Spleen (tissue), 11 donors: ENCODE results near the gene ZMIZ1. TPM values are rescaled to one million over a fixed set of nuclear protein-coding genes. Genes with fewer than 3 reads are reported as not detected.

Source experiments
- DNase-seq: peaks from one replicate; pipeline ENCODE4 v3.0.0-alpha.2; 2020
- H3K27ac ChIP-seq, 8 donors: fragments of 200-600 bp; sonication (generic) in 7 of 8; 1 replicate in 4 of 8; 2 replicates in 4 of 8; pipeline versions ENCODE4 v1.5.0 to v1.8.0; 2016 to 2021; ENCODE audit warnings: inconsistent platforms in 4 of 8, mild to moderate bottlenecking in 4 of 8, moderate library complexity in 1 of 8
- H3K27me3 ChIP-seq, 7 donors: fragments of 200-600 bp; sonication (generic) in 6 of 7; replicated peaks in 1 of 7; 1 replicate in 4 of 7; 2 replicates in 3 of 7; pipeline versions ENCODE4 v1.5.0 to v1.8.0; 2016 to 2021; ENCODE audit warnings: inconsistent platforms in 3 of 7, mild to moderate bottlenecking in 1 of 7
- H3K36me3 ChIP-seq, 6 donors: fragments of 200-600 bp; sonication (generic) in 5 of 6; 1 replicate in 4 of 6; 2 replicates in 2 of 6; pipeline versions ENCODE4 v1.5.0 to v1.8.0; 2016 to 2021; ENCODE audit warnings: inconsistent platforms in 2 of 6
- H3K4me1 ChIP-seq, 6 donors: fragments of 200-600 bp; sonication (generic) in 5 of 6; 1 replicate in 3 of 6; 2 replicates in 3 of 6; pipeline versions ENCODE4 v1.5.0 to v1.8.0; 2016 to 2021; ENCODE audit warnings: inconsistent platforms in 3 of 6
- H3K4me3 ChIP-seq, 8 donors: fragments of 200-600 bp; sonication (generic) in 7 of 8; 1 replicate in 4 of 8; 2 replicates in 4 of 8; pipeline versions ENCODE4 v1.5.0 to v1.8.0; 2016 to 2021; ENCODE audit warnings: inconsistent platforms in 4 of 8, mild to moderate bottlenecking in 4 of 8, moderate library complexity in 2 of 8
- H3K9me3 ChIP-seq, 8 donors: fragments of 200-600 bp; sonication (generic) in 7 of 8; 1 replicate in 4 of 8; 2 replicates in 4 of 8; pipeline versions ENCODE4 v1.5.0 to v1.8.0; 2016 to 2021; ENCODE audit warnings: inconsistent platforms in 4 of 8
- CTCF ChIP-seq, 11 experiments: fragments of 200-600 bp in 7 of 11; fragments of 450-650 bp in 4 of 11; sonication (generic) in 4 of 11; IDR thresholded peaks in 8 of 11; conservative IDR thresholded peaks in 3 of 11; 1 replicate in 7 of 11; 2 replicates in 4 of 11; pipeline versions ENCODE4 v1.4.0 to v1.8.0; 2016 to 2021; ENCODE audit warnings: antibody characterized with exemption in 11 of 11, inconsistent platforms in 4 of 11, mild to moderate bottlenecking in 1 of 11
- POLR2A ChIP-seq, 3 donors: fragments of 450-650 bp; IDR thresholded peaks; one replicate each; pipeline ENCODE4 v1.5.1; 2017; ENCODE audit warnings: antibody characterized with exemption in 3 of 3, mild to moderate bottlenecking in 1 of 3
- POLR2AphosphoS5 ChIP-seq, 3 donors: sonication (generic); formaldehyde crosslinking; IDR thresholded peaks; one replicate each; pipeline ENCODE4 v1.5.1; 2017; ENCODE audit warnings: antibody characterized with exemption in 3 of 3
- WGBS, 5 donors: extraction: QIAGEN DNeasy Blood & Tissue Kit in 3 of 5; methylation state at CpG; one replicate each; pipeline versions ENCODE4 v1.1.5 to v1.1.7; 2013 to 2018; 5-methylcytosine and 5-hydroxymethylcytosine counted together
- intact Hi-C: fragments of 100-400 bp; cut with DNase I; formaldehyde crosslinking; loops from one replicate; pipeline ENCODE4 v1.15.0; 2023; ENCODE audit warnings: low total_unique reads
- polyA plus RNA-seq, 3 donors: library from polyadenylated mRNA; stranded (reverse); fragments of 200-250 nt; gene quantifications; one replicate each; pipeline ENCODE4 v1.2.1, GENCODE V29; 2013
- total RNA-seq, 7 donors: library from RNA; depleted of rRNA in 3 of 7; stranded (reverse); fragments of >200 nt in 3 of 7; fragmentation: NEBNext Ultra II Directional in 4 of 7; extraction: Animal tissue kit (Norgen Biotek cat#: 25700) in 4 of 7; gene quantifications; one replicate each; pipeline versions ENCODE4 v1.1.0 to v1.2.1, GENCODE V29; 2016 to 2021
- donor health status: healthy with polysubstance abuse.
- donor health status: DM: no; HTN: no; CAD: no; lungs with moderate emphysema.
- donor health status: DM: no; HTN: no; CAD: no.
- donor health status: Bipolar disorder and iron deficiency.
- donor health status: healthy.
- donor health status: DM: no; HTN: no; CAD: no.
- donor health status: DM: yes; HTN: yes; CAD: no.

ZMIZ1 gene
- total and polyA plus RNA-seq, 10 donors: 10.7 to 210 (median 125) TPM

- Histone ChIP-seq H3K27me3 (peaks cover 0 to 25% (median 0%) of the 10 kb centered on the region in 7 donors), H3K27ac (peak overlapping the region in 5 of 8 donors; percentile 58 to 69 (median 61)), H3K9me3 (no peaks in the 10 kb centered on the region), H3K36me3 (no peaks in the 10 kb centered on the region), H3K4me3 (no peak overlapping the region), H3K4me1 (peaks cover 28 to 100% (median 85%) of the 10 kb centered on the region in 6 donors)
- intact Hi-C loops: no loop called here
- peak; percentile 70 for DNase-seq
- TF ChIP-seq POLR2A (IDR thresholded peaks at IDR 0.05) (no peak), CTCF (IDR thresholded peaks at IDR 0.05 in 8 of 11, conservative IDR thresholded peaks at IDR 0.05 in 3 of 11) (no peak), POLR2AphosphoS5 (IDR thresholded peaks at IDR 0.05) (no peak)
- WGBS, 5 donors: 30 to 48% (median 46%) methylated on average over 7 to 8 of the region's 8 CpGs
These were observed 34.8 kb downstream of the ZMIZ1 start for GRCh38 chr10:79103585-79103984.

GRCh38 chr10:79105150-79105739, 36.5 kb downstream of the ZMIZ1 start:
- TF ChIP-seq CTCF (IDR thresholded peaks at IDR 0.05 in 8 of 11, conservative IDR thresholded peaks at IDR 0.05 in 3 of 11) (peak in 2 of 11 experiments; percentile 10 to 13), POLR2AphosphoS5 (IDR thresholded peaks at IDR 0.05) (no peak), POLR2A (IDR thresholded peaks at IDR 0.05) (no peak)
- Histone ChIP-seq H3K36me3 (peaks cover 0 to under 1% (median 0%) of the 10 kb centered on the region in 6 donors), H3K27me3 (peaks cover 0 to 25% (median 0%) of the 10 kb centered on the region in 7 donors), H3K4me3 (no peak overlapping the region), H3K9me3 (no peaks in the 10 kb centered on the region), H3K27ac (peak overlapping the region in 5 of 8 donors; percentile 59 to 69 (median 60)), H3K4me1 (peaks cover 24 to 99% (median 79%) of the 10 kb centered on the region in 6 donors)
- intact Hi-C loops: no loop called here
- WGBS, 5 donors: 41 to 52% (median 50%) methylated on average over 11 of the region's 11 CpGs
- DNase-seq: no peak

- Histone ChIP-seq H3K4me3 (no peak overlapping the region), H3K27ac (peak overlapping the region in 5 of 8 donors; percentile 18 to 69 (median 60)), H3K9me3 (no peaks in the 10 kb centered on the region), H3K4me1 (peaks cover 20 to 99% (median 74%) of the 10 kb centered on the region in 6 donors), H3K36me3 (peaks cover 0 to 7% (median 0%) of the 10 kb centered on the region in 6 donors), H3K27me3 (peaks cover 0 to 25% (median 0%) of the 10 kb centered on the region in 7 donors)
- no peak for DNase-seq
- intact Hi-C loops: no loop called here
- no peak for TF ChIP-seq POLR2AphosphoS5 (IDR thresholded peaks at IDR 0.05)
- TF ChIP-seq CTCF (IDR thresholded peaks at IDR 0.05 in 8 of 11, conservative IDR thresholded peaks at IDR 0.05 in 3 of 11): peak in 1 of 11 experiments; percentile 4
- TF ChIP-seq POLR2A (IDR thresholded peaks at IDR 0.05): no peak
- 23 to 61% (median 44%) methylated on average over 5 to 6 of the region's 6 CpGs for WGBS, 5 donors
These were observed 37.1 kb downstream of the ZMIZ1 start for GRCh38 chr10:79105818-79106217.

- Histone ChIP-seq H3K27ac (peak overlapping the region in 6 of 8 donors; percentile 6 to 69 (median 60)), H3K9me3 (no peaks in the 10 kb centered on the region), H3K4me3 (no peak overlapping the region), H3K36me3 (peaks cover 0 to 12% (median 0%) of the 10 kb centered on the region in 6 donors), H3K27me3 (peaks cover 0 to 23% (median 0%) of the 10 kb centered on the region in 7 donors), H3K4me1 (peaks cover 17 to 99% (median 71%) of the 10 kb centered on the region in 6 donors)
- no peak for TF ChIP-seq POLR2AphosphoS5 (IDR thresholded peaks at IDR 0.05)
- no peak for TF ChIP-seq CTCF (IDR thresholded peaks at IDR 0.05 in 8 of 11, conservative IDR thresholded peaks at IDR 0.05 in 3 of 11)
- TF ChIP-seq POLR2A (IDR thresholded peaks at IDR 0.05): no peak
- DNase-seq: no peak
- intact Hi-C loops: no loop called here
- WGBS, 5 donors: 72 to 79% (median 73%) methylated on average over 10 of the region's 10 CpGs
These were observed 37.7 kb downstream of the ZMIZ1 start for GRCh38 chr10:79106256-79107050.
